A549 (cell line): Measurements from ENCODE around the gene OXTR. TPM values are rescaled to one million over a fixed set of nuclear protein-coding genes. Genes with fewer than 3 reads are reported as not detected.

Source experiments
- ATAC-seq, 2 experiments: fragments of 200-7000 bp in 1 of 2; fragments of >200 bp in 1 of 2; cut with Nextera tagmentation in 1 of 2; cut with Tn5 transposase in 1 of 2; 3 replicates each; pipeline versions ENCODE4 v1.8.0 to v1.9.1; 2018 to 2020; ENCODE audit warnings: mild to moderate bottlenecking in 1 of 2, moderate library complexity in 1 of 2
- CTCF ChIA-PET: fragments of 300-600 bp; sonication (Branson Sonifier 250); formaldehyde crosslinking; extraction: SDS; loops from one replicate; lab custom pipeline; 2021; ENCODE audit warnings: antibody characterized with exemption, inconsistent platforms; lab: Yijun Ruan, JAX
- POLR2A ChIA-PET: fragments of 350-600 bp; formaldehyde crosslinking; extraction: SDS; loops from one replicate; lab custom pipeline; 2021; ENCODE audit warnings: antibody characterized with exemption, inconsistent platforms; lab: Yijun Ruan, JAX
- DNase-seq, 2 experiments: peaks; one replicate each; pipeline versions ENCODE4 v3.0.0 to v3.0.0-alpha.2; 2011 to 2016; ENCODE audit warnings: low read depth in 1 of 2, low spot score in 1 of 2
- FAIRE-seq: peaks from 2 replicates; lab custom pipeline; 2011; peaks lifted over from hg19 to GRCh38; lab: Jason Lieb, UNC
- H3K27ac ChIP-seq, 2 experiments: fragments of >200 bp; sonication (Bioruptor Twin); formaldehyde crosslinking; 3 replicates each; pipeline ENCODE4 v1.5.1; 2016 to 2017
- H3K4me1 ChIP-seq: fragments of >200 bp; sonication (Bioruptor Twin); formaldehyde crosslinking; 3 replicates; pipeline ENCODE4 v1.6.1; 2016
- H3K4me2 ChIP-seq: fragments of >200 bp; sonication (Bioruptor Twin); formaldehyde crosslinking; 3 replicates; pipeline ENCODE4 v1.6.1; 2016
- H3K4me3 ChIP-seq: fragments of >200 bp; sonication (Bioruptor Twin); formaldehyde crosslinking; 3 replicates; pipeline ENCODE4 v1.5.1; 2016
- H3K9me3 ChIP-seq: fragments of >200 bp; sonication (Bioruptor Twin); formaldehyde crosslinking; 3 replicates; pipeline ENCODE4 v1.6.1; 2016
- BHLHE40 ChIP-seq: IDR thresholded peaks from 2 replicates; pipeline ENCODE4 v1.6.1; 2012; ENCODE audit warnings: low read depth, low read length, inconsistent platforms
- CBX2 ChIP-seq: fragments of 200-600 bp; sonication (generic); IDR thresholded peaks from 2 replicates; pipeline ENCODE4 v1.6.1; 2016; ENCODE audit warnings: low read depth, mild to moderate bottlenecking, borderline replicate concordance
- CBX8 ChIP-seq: fragments of 200-600 bp; sonication (generic); IDR thresholded peaks from 2 replicates; pipeline ENCODE4 v1.6.1; 2016
- CHD2 ChIP-seq: fragments of 150-350 bp; IDR thresholded peaks from 2 replicates; pipeline ENCODE4 v1.6.1; 2014; ENCODE audit warnings: low read length; ENCODE audit not compliant: partially characterized antibody
- CHD4 ChIP-seq: fragments of 200-600 bp; sonication (generic); IDR thresholded peaks from 2 replicates; pipeline ENCODE4 v1.6.1; 2016; ENCODE audit warnings: antibody characterized with exemption, mild to moderate bottlenecking, borderline replicate concordance
- EHF ChIP-seq: fragments of 250-450 bp; sonication (Bioruptor Pico); IDR thresholded peaks from 2 replicates; pipeline ENCODE4 v1.5.0; 2020; ENCODE audit warnings: mild to moderate bottlenecking
- FOSB ChIP-seq: fragments of 250-450 bp; sonication (Bioruptor Pico); IDR thresholded peaks from 2 replicates; pipeline ENCODE4 v1.5.0; 2020; ENCODE audit warnings: mild to moderate bottlenecking, moderate library complexity
- FOSL2 ChIP-seq, 2 experiments: fragments of 450-650 bp in 1 of 2; fragments of >200 bp in 1 of 2; sonication (Bioruptor Twin) in 1 of 2; formaldehyde crosslinking; IDR thresholded peaks; 2 replicates each; pipeline versions ENCODE4 v1.5.0 to v1.6.1; 2016 to 2020; ENCODE audit warnings: mild to moderate bottlenecking in 1 of 2, moderate library complexity in 1 of 2
- FOXS1 ChIP-seq: fragments of 250-450 bp; sonication (Bioruptor Pico); IDR thresholded peaks from 2 replicates; pipeline ENCODE4 v1.5.0; 2020; ENCODE audit warnings: mild to moderate bottlenecking, moderate library complexity
- HDAC2 ChIP-seq: fragments of 200-600 bp; sonication (generic); IDR thresholded peaks from 2 replicates; pipeline ENCODE4 v1.6.1; 2016
- HOXB5 ChIP-seq: fragments of 250-450 bp; sonication (Bioruptor Pico); IDR thresholded peaks from 2 replicates; pipeline ENCODE4 v1.5.0; 2020; ENCODE audit warnings: mild to moderate bottlenecking, moderate library complexity
- JUNB ChIP-seq: fragments of >200 bp; sonication (Bioruptor Twin); formaldehyde crosslinking; IDR thresholded peaks from 2 replicates; pipeline ENCODE4 v1.6.1; 2016
- KDM1A ChIP-seq: fragments of 200-600 bp; sonication (generic); IDR thresholded peaks from 2 replicates; pipeline ENCODE4 v1.6.1; 2016; ENCODE audit warnings: low read depth, mild to moderate bottlenecking
- NR3C1 ChIP-seq: fragments of >200 bp; sonication (Bioruptor Twin); formaldehyde crosslinking; IDR thresholded peaks from 3 replicates; pipeline ENCODE4 v1.6.1; 2017
- RARB ChIP-seq: fragments of 250-450 bp; sonication (Bioruptor Pico); IDR thresholded peaks from 2 replicates; pipeline ENCODE4 v1.8.0; 2021; ENCODE audit warnings: mild to moderate bottlenecking, moderate library complexity
- RFX5 ChIP-seq: fragments of 450-650 bp; IDR thresholded peaks from 2 replicates; pipeline ENCODE4 v1.7.1; 2014; ENCODE audit warnings: antibody characterized with exemption, mild to moderate bottlenecking, moderate library complexity
- RNF2 ChIP-seq: fragments of 200-600 bp; sonication (generic); IDR thresholded peaks from 2 replicates; pipeline ENCODE4 v1.6.1; 2016; ENCODE audit warnings: low read depth, mild to moderate bottlenecking, antibody characterized with exemption, moderate library complexity, borderline replicate concordance
- SMC3 ChIP-seq: fragments of >200 bp; sonication (Bioruptor Twin); formaldehyde crosslinking; IDR thresholded peaks from 3 replicates; pipeline ENCODE4 v1.6.1; 2018; ENCODE audit warnings: inconsistent platforms
- TP53 ChIP-seq: fragments of 250-450 bp; sonication (Bioruptor Pico); IDR thresholded peaks from 2 replicates; pipeline ENCODE4 v1.5.0; 2021; ENCODE audit warnings: mild to moderate bottlenecking, moderate library complexity
- ZFP36 ChIP-seq: fragments of 450-650 bp; IDR thresholded peaks from 2 replicates; pipeline ENCODE4 v1.6.1; 2014; ENCODE audit warnings: borderline replicate concordance; ENCODE audit not compliant: partially characterized antibody
- ZNF302 ChIP-seq: fragments of 250-450 bp; sonication (Bioruptor Pico); IDR thresholded peaks from 2 replicates; pipeline ENCODE4 v1.9.0; 2021; ENCODE audit warnings: inconsistent platforms, mild to moderate bottlenecking, moderate library complexity
- WGBS: methylation state at CpG from one replicate; pipeline ENCODE4 v1.1.6; 2017; ENCODE audit errors: missing lambda C conversion rate; 5-methylcytosine and 5-hydroxymethylcytosine counted together
- polyA plus RNA-seq, 4 experiments: library from polyadenylated mRNA; depleted of rRNA in 3 of 4; stranded (reverse); fragments of >200 nt; fragmentation: RNase III in 1 of 4; extraction: RNeasy Plus Mini Kit Qiagen cat#74134 plus additional on column Dnase treatment in 1 of 4; gene quantifications; 2 replicates in 3 of 4; 3 replicates in 1 of 4; pipeline ENCODE4 v1.2.3, GENCODE V29; 2011 to 2017
- TF ChIP-seq, protein P1 (sequence below): fragments of 250-450 bp; sonication (Bioruptor Pico); IDR thresholded peaks from 2 replicates; pipeline ENCODE4 v1.5.0; 2020; ENCODE audit warnings: low read depth, mild to moderate bottlenecking, moderate library complexity
- TF ChIP-seq, protein P2 (sequence below): IDR thresholded peaks from 2 replicates; pipeline ENCODE4 v1.6.1; 2012; ENCODE audit warnings: low read depth, borderline replicate concordance

OXTR gene
- polyA plus RNA-seq, 2 of the 4 experiments (the other 2 are of a cell fraction) = 2.1 to 2.4 TPM

DNA sequence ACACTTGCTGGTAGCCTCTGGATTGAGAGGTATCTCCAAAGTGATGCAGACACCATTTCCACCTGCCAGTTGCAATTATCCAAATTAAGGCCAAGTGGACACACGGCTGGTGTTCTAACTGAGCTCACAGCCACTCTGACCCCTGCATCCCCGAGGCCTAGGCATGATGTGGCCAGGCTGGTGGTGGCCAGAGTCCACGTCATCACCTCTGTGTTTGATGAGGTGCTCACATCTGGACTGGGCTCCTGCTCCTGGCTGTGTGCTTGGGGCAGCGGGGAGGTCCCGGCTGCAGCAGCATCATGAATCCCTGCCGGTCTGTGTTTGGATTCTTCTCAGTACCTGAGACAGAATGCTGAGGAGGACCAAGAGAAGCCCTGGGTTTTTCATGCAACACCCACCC is 4.9 kb downstream of the OXTR start (continued):
- TF ChIP-seq, protein P1, sequence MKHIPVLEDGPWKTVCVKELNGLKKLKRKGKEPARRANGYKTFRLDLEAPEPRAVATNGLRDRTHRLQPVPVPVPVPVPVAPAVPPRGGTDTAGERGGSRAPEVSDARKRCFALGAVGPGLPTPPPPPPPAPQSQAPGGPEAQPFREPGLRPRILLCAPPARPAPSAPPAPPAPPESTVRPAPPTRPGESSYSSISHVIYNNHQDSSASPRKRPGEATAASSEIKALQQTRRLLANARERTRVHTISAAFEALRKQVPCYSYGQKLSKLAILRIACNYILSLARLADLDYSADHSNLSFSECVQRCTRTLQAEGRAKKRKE (CRISPR knock-in tag) = no peak
- no peak for TF ChIP-seq CHD4

DNA sequence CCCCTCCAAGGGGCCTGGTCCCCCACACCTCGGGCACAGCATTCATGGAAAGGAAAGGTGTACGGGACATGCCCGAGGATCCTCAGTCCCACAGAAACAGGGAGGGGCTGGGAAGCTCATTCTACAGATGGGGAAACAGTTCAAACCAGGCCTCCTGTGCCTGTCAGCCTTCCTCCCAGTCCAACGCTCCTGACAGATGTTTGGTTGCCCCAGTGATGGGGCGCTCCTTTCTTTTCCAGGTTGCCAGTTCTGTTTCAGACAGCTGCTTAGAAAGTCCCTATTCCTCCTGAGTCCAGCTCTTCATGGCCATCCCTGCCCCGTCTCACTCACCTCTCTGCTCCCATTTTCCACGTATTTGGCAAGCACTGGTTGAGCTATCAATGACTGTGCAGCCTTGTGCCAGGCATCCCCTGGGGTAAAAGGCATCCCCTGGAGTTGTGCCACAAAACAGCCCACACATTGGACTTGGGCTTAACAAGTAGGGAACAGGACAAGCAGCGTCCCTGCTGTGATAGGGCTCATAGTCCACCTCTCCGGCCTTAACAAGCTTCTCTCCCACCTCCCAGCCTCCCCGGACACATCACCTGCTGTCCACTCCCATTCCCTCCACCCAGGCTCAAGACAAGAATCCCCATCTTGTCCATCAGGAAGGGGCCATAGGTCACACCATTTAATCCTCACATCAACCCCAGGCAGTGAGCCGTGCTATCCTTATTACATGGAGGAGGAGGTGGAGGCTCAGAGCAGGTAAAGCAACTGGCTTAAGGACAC is 6.6 kb downstream of the OXTR start:
- Histone ChIP-seq H3K4me1 (no peaks in the 10 kb centered on the region), H3K27ac (no peak overlapping the region), H3K4me2 (no peak overlapping the region), H3K9me3 (no peaks in the 10 kb centered on the region), H3K4me3 (no peak overlapping the region)
- 83% methylated on average over 11 of the region's 11 CpGs for WGBS
- FAIRE-seq (no peak), ATAC-seq (no peak), DNase-seq (no peak)
- ChIA-PET CTCF (interaction anchor here (0.7 kb wide), 1 partner anchor 99 kb away, joined by 3 read pairs; no protein-coding TSS in a partner anchor), POLR2A (no interaction called here)
- TF ChIP-seq ZFP36 = no peak
- TF ChIP-seq RARB = no peak
- TF ChIP-seq EHF (CRISPR knock-in tag) = no peak

DNA sequence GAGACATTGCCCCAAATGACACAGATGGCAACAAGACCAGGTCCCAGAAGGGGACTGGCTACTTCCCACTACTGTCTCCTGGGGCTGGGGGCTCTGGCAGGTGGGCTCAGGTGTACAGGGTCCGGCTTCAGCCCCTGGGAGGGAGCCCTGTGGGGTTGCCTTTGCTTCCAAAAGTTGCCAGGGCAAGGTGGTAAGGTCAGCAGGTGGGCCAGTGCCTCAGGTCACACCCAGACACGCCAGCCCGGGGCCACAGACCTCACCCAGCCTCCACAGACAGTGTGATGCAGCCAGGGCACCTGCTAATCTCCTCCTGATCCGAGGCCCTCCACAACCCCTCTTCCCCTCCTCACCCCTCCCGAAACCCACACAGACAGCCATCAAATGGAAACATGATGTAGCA is 7.5 kb downstream of the OXTR start:
- TF ChIP-seq ZNF302 (CRISPR knock-in tag) = no peak
- no peak for TF ChIP-seq EHF (CRISPR knock-in tag)
- no peak for TF ChIP-seq BHLHE40
- TF ChIP-seq HDAC2 = no peak
- TF ChIP-seq KDM1A = no peak
- TF ChIP-seq CBX2 = no peak
- TF ChIP-seq FOXS1 (CRISPR knock-in tag) = no peak
- no peak for TF ChIP-seq JUNB
- no peak for TF ChIP-seq SMC3
- Histone ChIP-seq H3K4me2 (no peak overlapping the region), H3K27ac (no peak overlapping the region), H3K9me3 (no peaks in the 10 kb centered on the region), H3K4me1 (no peaks in the 10 kb centered on the region), H3K4me3 (no peak overlapping the region)
- 88% methylated on average over 5 of the region's 5 CpGs for WGBS
- ChIA-PET CTCF (interaction anchor here (0.7 to 4.3 kb wide), 2 partner anchors 8 to 98 kb away, joined by 3 to 36 read pairs; partner anchors contain the start of gene OXTR), POLR2A (no interaction called here)
- FAIRE-seq (no peak), DNase-seq (no peak), ATAC-seq (no peak)

DNA sequence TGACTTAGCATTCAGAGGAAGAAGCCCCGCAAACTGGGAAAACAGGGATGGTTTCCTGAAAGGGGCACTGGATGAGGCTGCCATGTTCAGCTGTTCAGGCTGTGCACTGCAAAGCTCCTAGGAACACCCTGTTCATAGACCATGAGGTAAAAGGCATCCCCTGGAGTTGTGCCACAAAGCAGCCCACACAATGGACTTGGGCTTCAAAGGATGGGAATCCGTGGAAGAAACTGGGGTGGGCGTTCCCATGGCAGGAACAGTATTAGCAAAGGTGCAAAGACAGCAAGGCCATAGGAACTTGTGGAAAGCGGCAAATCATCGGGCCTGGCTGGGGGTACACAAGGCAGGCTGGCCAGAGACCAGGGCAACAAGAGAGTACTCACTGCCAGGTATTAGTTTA is 8.9 kb downstream of the OXTR start:
- POLR2A ChIA-PET = no interaction called here

More for the DNA sequence above, 8.9 kb downstream of the OXTR start:
- Histone ChIP-seq H3K4me3 (no peak overlapping the region), H3K9me3 (no peaks in the 10 kb centered on the region), H3K4me1 (no peaks in the 10 kb centered on the region), H3K4me2 (no peak overlapping the region), H3K27ac (no peak overlapping the region)
- 95% methylated on average over 5 of the region's 5 CpGs for WGBS
- TF ChIP-seq RNF2 (no peak), EHF (CRISPR knock-in tag) (no peak), NR3C1 (no peak), FOXS1 (CRISPR knock-in tag) (no peak), FOSL2 (IDR thresholded peaks at IDR 0.05) (no peak), FOSL2 (CRISPR knock-in tag; IDR thresholded peaks at IDR 0.05) (no peak), FOSB (CRISPR knock-in tag) (no peak), RFX5 (no peak), CBX8 (no peak), CHD2 (no peak), TP53 (CRISPR knock-in tag) (no peak), HOXB5 (CRISPR knock-in tag) (no peak)
- TF ChIP-seq, protein P2, sequence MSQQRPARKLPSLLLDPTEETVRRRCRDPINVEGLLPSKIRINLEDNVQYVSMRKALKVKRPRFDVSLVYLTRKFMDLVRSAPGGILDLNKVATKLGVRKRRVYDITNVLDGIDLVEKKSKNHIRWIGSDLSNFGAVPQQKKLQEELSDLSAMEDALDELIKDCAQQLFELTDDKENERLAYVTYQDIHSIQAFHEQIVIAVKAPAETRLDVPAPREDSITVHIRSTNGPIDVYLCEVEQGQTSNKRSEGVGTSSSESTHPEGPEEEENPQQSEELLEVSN = no peak
- ATAC-seq (no peak), FAIRE-seq (no peak), DNase-seq (no peak)
- CTCF ChIA-PET = interaction anchor here (0.5 to 4.3 kb wide), 3 partner anchors 9 to 488 kb away, joined by 3 to 36 read pairs (median 3); partner anchors contain the start of gene OXTR
